ENCODE data around the gene PTPN13.

Gene PTPN13

GRCh38 chr4:86683167-86683566, 89.1 kb downstream of the PTPN13 start:
- no peak overlapping the region for H2BK120ac ChIP-seq (ENCODE audit: low read depth, low read length)
- no peak overlapping the region for H2BK5ac ChIP-seq (ENCODE audit: low read length)
- no peak overlapping the region for H2AK5ac ChIP-seq (ENCODE audit: low read length)
- H3K4me1 ChIP-seq (ENCODE audit: control insufficient read depth, low read depth, low read length) = no peaks in the 10 kb centered on the region
- no peak overlapping the region for H3K4me2 ChIP-seq (ENCODE audit: low read length)
- H3K9ac ChIP-seq (ENCODE audit: low read length) = no peak overlapping the region
- H4K5ac ChIP-seq (ENCODE audit: low read length) = no peak overlapping the region
- no peak overlapping the region for H3K56ac ChIP-seq (ENCODE audit: low read length)
- DNase-seq = no peak
- H3K4ac ChIP-seq (ENCODE audit: low read depth, low read length) = no peak overlapping the region
- WGBS (ENCODE audit: extremely low coverage, insufficient coverage, low lambda C conversion rate) = no CpG with 5 or more reads among the region's 2 CpGs
- H3K23ac ChIP-seq (ENCODE audit: low read length) = no peak overlapping the region
- no peaks in the 10 kb centered on the region for H3K79me2 ChIP-seq (ENCODE audit: control insufficient read depth, insufficient read depth, low read length)
- no peak overlapping the region for H2BK15ac ChIP-seq (replicated peaks; ENCODE audit: low read depth)
- no peaks in the 10 kb centered on the region for H3K27me3 ChIP-seq (ENCODE audit: insufficient read depth, low read length, poor library complexity)
- no peak overlapping the region for H3K4me3 ChIP-seq (ENCODE audit: low read length)
- H3K79me1 ChIP-seq (ENCODE audit: low read length) = no peaks in the 10 kb centered on the region
- H3K27ac ChIP-seq (ENCODE audit: low read depth, low read length) = no peak overlapping the region
- H3K36me3 ChIP-seq (ENCODE audit: control insufficient read depth, insufficient read depth, low read length) = no peaks in the 10 kb centered on the region
- H3K18ac ChIP-seq (ENCODE audit: low read length) = no peak overlapping the region
- H4K8ac ChIP-seq (ENCODE audit: low read depth, low read length) = no peak overlapping the region

- Histone ChIP-seq H3K36me3 (ENCODE audit: control insufficient read depth, insufficient read depth, low read length) (no peaks in the 10 kb centered on the region), H3K79me2 (ENCODE audit: control insufficient read depth, insufficient read depth, low read length) (no peaks in the 10 kb centered on the region), H3K23ac (ENCODE audit: low read length) (no peak overlapping the region), H2AK5ac (ENCODE audit: low read length) (no peak overlapping the region), H3K56ac (ENCODE audit: low read length) (no peak overlapping the region), H3K79me1 (ENCODE audit: low read length) (no peaks in the 10 kb centered on the region), H2BK15ac (replicated peaks; ENCODE audit: low read depth) (no peak overlapping the region), H2BK120ac (ENCODE audit: low read depth, low read length) (no peak overlapping the region), H3K4ac (ENCODE audit: low read depth, low read length) (no peak overlapping the region), H3K18ac (ENCODE audit: low read length) (no peak overlapping the region), H3K27me3 (ENCODE audit: insufficient read depth, low read length, poor library complexity) (no peaks in the 10 kb centered on the region), H4K5ac (ENCODE audit: low read length) (no peak overlapping the region), H4K8ac (ENCODE audit: low read depth, low read length) (no peak overlapping the region), H3K4me3 (ENCODE audit: low read length) (no peak overlapping the region), H3K27ac (ENCODE audit: low read depth, low read length) (no peak overlapping the region), H3K9ac (ENCODE audit: low read length) (no peak overlapping the region), H3K4me1 (ENCODE audit: control insufficient read depth, low read depth, low read length) (no peaks in the 10 kb centered on the region), H3K4me2 (ENCODE audit: low read length) (no peak overlapping the region), H2BK5ac (ENCODE audit: low read length) (no peak overlapping the region)
- DNase-seq = no peak
- WGBS (ENCODE audit: extremely low coverage, insufficient coverage, low lambda C conversion rate) = no CpG with 5 or more reads among the region's 2 CpGs
These were observed 89.9 kb downstream of the PTPN13 start for GRCh38 chr4:86683983-86684382.

GRCh38 chr4:86685401-86685800, 91.3 kb downstream of the PTPN13 start:
- Histone ChIP-seq H3K23ac (ENCODE audit: low read length) (no peak overlapping the region), H3K56ac (ENCODE audit: low read length) (no peak overlapping the region), H3K4me1 (ENCODE audit: control insufficient read depth, low read depth, low read length) (no peaks in the 10 kb centered on the region), H2BK120ac (ENCODE audit: low read depth, low read length) (no peak overlapping the region), H4K5ac (ENCODE audit: low read length) (no peak overlapping the region), H2BK15ac (replicated peaks; ENCODE audit: low read depth) (no peak overlapping the region), H3K36me3 (ENCODE audit: control insufficient read depth, insufficient read depth, low read length) (no peaks in the 10 kb centered on the region), H3K9ac (ENCODE audit: low read length) (no peak overlapping the region), H3K4me2 (ENCODE audit: low read length) (no peak overlapping the region), H3K4me3 (ENCODE audit: low read length) (no peak overlapping the region), H3K18ac (ENCODE audit: low read length) (no peak overlapping the region), H3K79me1 (ENCODE audit: low read length) (no peaks in the 10 kb centered on the region), H3K27ac (ENCODE audit: low read depth, low read length) (no peak overlapping the region), H2BK5ac (ENCODE audit: low read length) (no peak overlapping the region), H2AK5ac (ENCODE audit: low read length) (no peak overlapping the region), H3K79me2 (ENCODE audit: control insufficient read depth, insufficient read depth, low read length) (no peaks in the 10 kb centered on the region), H3K27me3 (ENCODE audit: insufficient read depth, low read length, poor library complexity) (no peaks in the 10 kb centered on the region), H4K8ac (ENCODE audit: low read depth, low read length) (no peak overlapping the region), H3K4ac (ENCODE audit: low read depth, low read length) (no peak overlapping the region)
- peak; percentile 13 for DNase-seq
- WGBS (ENCODE audit: extremely low coverage, insufficient coverage, low lambda C conversion rate) = no CpG with 5 or more reads among the region's 3 CpGs

GRCh38 chr4:86686741-86687140, 92.6 kb downstream of the PTPN13 start:
- Histone ChIP-seq H3K4me3 (ENCODE audit: low read length) (no peak overlapping the region), H3K27ac (ENCODE audit: low read depth, low read length) (no peak overlapping the region), H3K79me1 (ENCODE audit: low read length) (no peaks in the 10 kb centered on the region), H3K23ac (ENCODE audit: low read length) (no peak overlapping the region), H3K4me1 (ENCODE audit: control insufficient read depth, low read depth, low read length) (no peaks in the 10 kb centered on the region), H3K79me2 (ENCODE audit: control insufficient read depth, insufficient read depth, low read length) (no peaks in the 10 kb centered on the region), H3K36me3 (ENCODE audit: control insufficient read depth, insufficient read depth, low read length) (no peaks in the 10 kb centered on the region), H3K4me2 (ENCODE audit: low read length) (no peak overlapping the region), H4K5ac (ENCODE audit: low read length) (no peak overlapping the region), H2AK5ac (ENCODE audit: low read length) (no peak overlapping the region), H3K27me3 (ENCODE audit: insufficient read depth, low read length, poor library complexity) (no peaks in the 10 kb centered on the region), H3K18ac (ENCODE audit: low read length) (no peak overlapping the region), H3K56ac (ENCODE audit: low read length) (no peak overlapping the region), H2BK5ac (ENCODE audit: low read length) (no peak overlapping the region), H4K8ac (ENCODE audit: low read depth, low read length) (no peak overlapping the region), H3K4ac (ENCODE audit: low read depth, low read length) (no peak overlapping the region), H3K9ac (ENCODE audit: low read length) (no peak overlapping the region), H2BK15ac (replicated peaks; ENCODE audit: low read depth) (no peak overlapping the region), H2BK120ac (ENCODE audit: low read depth, low read length) (no peak overlapping the region)
- DNase-seq = no peak
- WGBS (ENCODE audit: extremely low coverage, insufficient coverage, low lambda C conversion rate) = no CpG with 5 or more reads among the region's 3 CpGs

- WGBS (ENCODE audit: extremely low coverage, insufficient coverage, low lambda C conversion rate) = no CpG with 5 or more reads among the region's 2 CpGs
- no peak overlapping the region for H2BK5ac ChIP-seq (ENCODE audit: low read length)
- H3K23ac ChIP-seq (ENCODE audit: low read length) = no peak overlapping the region
- no peak overlapping the region for H3K4ac ChIP-seq (ENCODE audit: low read depth, low read length)
- no peak overlapping the region for H3K27ac ChIP-seq (ENCODE audit: low read depth, low read length)
- H3K4me2 ChIP-seq (ENCODE audit: low read length) = no peak overlapping the region
- no peak overlapping the region for H2AK5ac ChIP-seq (ENCODE audit: low read length)
- H2BK120ac ChIP-seq (ENCODE audit: low read depth, low read length) = no peak overlapping the region
- no peak overlapping the region for H4K8ac ChIP-seq (ENCODE audit: low read depth, low read length)
- H3K56ac ChIP-seq (ENCODE audit: low read length) = no peak overlapping the region
- H3K79me2 ChIP-seq (ENCODE audit: control insufficient read depth, insufficient read depth, low read length) = no peaks in the 10 kb centered on the region
- no peak overlapping the region for H3K4me3 ChIP-seq (ENCODE audit: low read length)
- DNase-seq = no peak
- H3K79me1 ChIP-seq (ENCODE audit: low read length) = no peaks in the 10 kb centered on the region
- H3K4me1 ChIP-seq (ENCODE audit: control insufficient read depth, low read depth, low read length) = no peaks in the 10 kb centered on the region
- no peak overlapping the region for H3K9ac ChIP-seq (ENCODE audit: low read length)
- no peak overlapping the region for H3K18ac ChIP-seq (ENCODE audit: low read length)
- H2BK15ac ChIP-seq (replicated peaks; ENCODE audit: low read depth) = no peak overlapping the region
- H3K36me3 ChIP-seq (ENCODE audit: control insufficient read depth, insufficient read depth, low read length) = no peaks in the 10 kb centered on the region
- no peaks in the 10 kb centered on the region for H3K27me3 ChIP-seq (ENCODE audit: insufficient read depth, low read length, poor library complexity)
- no peak overlapping the region for H4K5ac ChIP-seq (ENCODE audit: low read length)
These were observed 93.9 kb downstream of the PTPN13 start for GRCh38 chr4:86688026-86688425.

- H3K56ac ChIP-seq (ENCODE audit: low read length) = no peak overlapping the region
- no peak overlapping the region for H3K4ac ChIP-seq (ENCODE audit: low read depth, low read length)
- no peaks in the 10 kb centered on the region for H3K79me1 ChIP-seq (ENCODE audit: low read length)
- H2BK15ac ChIP-seq (replicated peaks; ENCODE audit: low read depth) = no peak overlapping the region
- no peaks in the 10 kb centered on the region for H3K36me3 ChIP-seq (ENCODE audit: control insufficient read depth, insufficient read depth, low read length)
- no peak overlapping the region for H2BK120ac ChIP-seq (ENCODE audit: low read depth, low read length)
- H2AK5ac ChIP-seq (ENCODE audit: low read length) = no peak overlapping the region
- H2BK5ac ChIP-seq (ENCODE audit: low read length) = no peak overlapping the region
- no peak overlapping the region for H3K9ac ChIP-seq (ENCODE audit: low read length)
- H3K4me3 ChIP-seq (ENCODE audit: low read length) = no peak overlapping the region
- no peak overlapping the region for H3K4me2 ChIP-seq (ENCODE audit: low read length)
- no peak overlapping the region for H3K27ac ChIP-seq (ENCODE audit: low read depth, low read length)
- no peak overlapping the region for H4K5ac ChIP-seq (ENCODE audit: low read length)
- WGBS (ENCODE audit: extremely low coverage, insufficient coverage, low lambda C conversion rate) = no CpG with 5 or more reads among the region's 3 CpGs
- no peak for DNase-seq
- H4K8ac ChIP-seq (ENCODE audit: low read depth, low read length) = no peak overlapping the region
- H3K23ac ChIP-seq (ENCODE audit: low read length) = no peak overlapping the region
- no peaks in the 10 kb centered on the region for H3K79me2 ChIP-seq (ENCODE audit: control insufficient read depth, insufficient read depth, low read length)
- no peak overlapping the region for H3K18ac ChIP-seq (ENCODE audit: low read length)
- no peaks in the 10 kb centered on the region for H3K27me3 ChIP-seq (ENCODE audit: insufficient read depth, low read length, poor library complexity)
- H3K4me1 ChIP-seq (ENCODE audit: control insufficient read depth, low read depth, low read length) = no peaks in the 10 kb centered on the region
These were observed 110.5 kb downstream of the PTPN13 start for GRCh38 chr4:86704601-86705000.
